GM12878 (cell line): ENCODE measurements around the gene NAALADL1. TPM values are rescaled to one million over a fixed set of nuclear protein-coding genes. Genes with fewer than 3 reads are reported as not detected.

Experiments used
- BRCA1 ChIP-seq: IDR thresholded peaks from 2 replicates; pipeline ENCODE4 v1.6.1; 2011; ENCODE audit warnings: low read depth, low read length, improper control_type of control experiment
- CHD1 ChIP-seq: IDR thresholded peaks from 2 replicates; pipeline ENCODE4 v1.6.1; 2012; ENCODE audit warnings: low read depth, low read length, improper control_type of control experiment
- EGR1 ChIP-seq, 2 experiments: IDR thresholded peaks; 1 replicate in 1 of 2; 2 replicates in 1 of 2; pipeline ENCODE4 v1.6.1; 2011 to 2012; ENCODE audit warnings: low read depth in 2 of 2, low read length in 2 of 2, borderline replicate concordance in 1 of 2, mild to moderate bottlenecking in 1 of 2, moderate library complexity in 1 of 2
- FOS ChIP-seq: IDR thresholded peaks from 3 replicates; pipeline ENCODE4 v1.6.1; 2011; ENCODE audit warnings: borderline replicate concordance; ENCODE audit not compliant: insufficient read length; ENCODE audit errors: extremely low read depth
- GATAD2B ChIP-seq: fragments of 450-650 bp; conservative IDR thresholded peaks from 2 replicates; pipeline ENCODE4 v1.6.1; 2017; ENCODE audit warnings: low read depth, mild to moderate bottlenecking, moderate library complexity
- HCFC1 ChIP-seq: fragments of 150-350 bp; IDR thresholded peaks from 2 replicates; pipeline ENCODE4 v1.6.1; 2014; ENCODE audit warnings: low read length
- JUNB ChIP-seq: IDR thresholded peaks from 2 replicates; pipeline ENCODE4 v1.6.1; 2016; ENCODE audit warnings: antibody characterized with exemption, mild to moderate bottlenecking
- LARP7 ChIP-seq: fragments of 450-650 bp; IDR thresholded peaks from 2 replicates; pipeline ENCODE4 v1.6.1; 2017; ENCODE audit warnings: mild to moderate bottlenecking
- MYC ChIP-seq: IDR thresholded peaks from 2 replicates; pipeline ENCODE4 v1.6.1; 2011; ENCODE audit warnings: mild to moderate bottlenecking, low read length, moderate library complexity, inconsistent platforms; ENCODE audit not compliant: insufficient read depth, insufficient replicate concordance, insufficient read length, severe bottlenecking
- NFXL1 ChIP-seq: fragments of 450-650 bp; IDR thresholded peaks from 2 replicates; pipeline ENCODE4 v1.6.1; 2017; ENCODE audit warnings: antibody characterized with exemption, mild to moderate bottlenecking, borderline replicate concordance
- RBBP5 ChIP-seq: fragments of 200-600 bp; sonication (generic); conservative IDR thresholded peaks from 2 replicates; pipeline ENCODE4 v1.6.1; 2016
- RELA ChIP-seq: fragments of 450-650 bp; IDR thresholded peaks from 2 replicates; pipeline ENCODE4 v1.8.0; 2014; ENCODE audit warnings: borderline replicate concordance; ENCODE audit not compliant: partially characterized antibody
- SPI1 ChIP-seq: IDR thresholded peaks from 2 replicates; pipeline ENCODE4 v1.6.1; 2011; ENCODE audit warnings: low read depth, mild to moderate bottlenecking, low read length, moderate library complexity, borderline replicate concordance; ENCODE audit not compliant: insufficient read depth
- SREBF2 ChIP-seq: IDR thresholded peaks from 2 replicates; pipeline ENCODE4 v1.6.1; 2012; ENCODE audit warnings: mild to moderate bottlenecking, low read length
- STAT1 ChIP-seq: fragments of 450-650 bp; conservative IDR thresholded peaks from 2 replicates; pipeline ENCODE4 v1.6.1; 2014; ENCODE audit warnings: antibody characterized with exemption, mild to moderate bottlenecking
- STAT3 ChIP-seq: IDR thresholded peaks from 2 replicates; pipeline ENCODE4 v1.6.1; 2011; ENCODE audit warnings: low read depth, low read length, improper control_type of control experiment
- TCF12 ChIP-seq: IDR thresholded peaks from 2 replicates; pipeline ENCODE4 v1.6.1; 2011; ENCODE audit warnings: low read depth, mild to moderate bottlenecking, low read length
- YBX1 ChIP-seq: fragments of 450-650 bp; IDR thresholded peaks from 2 replicates; pipeline ENCODE4 v1.6.1; 2016; ENCODE audit warnings: antibody characterized with exemption
- polyA plus RNA-seq, 11 experiments: library from polyadenylated mRNA; depleted of rRNA in 4 of 11; unstranded in 6 of 11; stranded (reverse) in 5 of 11; fragments of >200 nt; fragmentation: Nextera tagmentation in 4 of 11; fragmentation: Illumina TruSeq in 1 of 11; extraction: Ambion mirVana in 4 of 11; extraction: Trizol in 1 of 11; gene quantifications; 1 replicate in 1 of 11; 2 replicates in 10 of 11; pipeline versions ENCODE4 v1.2.1 to v1.2.3, GENCODE V29; 2011 to 2016; ENCODE audit warnings: inconsistent platforms in 2 of 11, missing spikeins in 2 of 11, low read depth in 1 of 11
- total RNA-seq, 4 experiments: library from RNA; depleted of rRNA in 3 of 4; stranded (reverse); fragments of >200 nt in 3 of 4; fragmentation: Illumina TruSeq in 1 of 4; extraction: Trizol in 1 of 4; gene quantifications; 2 replicates each; pipeline versions ENCODE4 v1.2.1 to v1.2.3, GENCODE V29; 2013 to 2021
- TF ChIP-seq, protein P1 (sequence below): fragments of 450-650 bp; IDR thresholded peaks from 2 replicates; pipeline ENCODE4 v1.6.1; 2017; ENCODE audit warnings: antibody characterized with exemption, mild to moderate bottlenecking, moderate library complexity
- TF ChIP-seq, protein P2 (sequence below): fragments of 450-650 bp; IDR thresholded peaks from 2 replicates; pipeline ENCODE4 v1.6.1; 2017; ENCODE audit warnings: mild to moderate bottlenecking, moderate library complexity
- TF ChIP-seq, protein P3 (sequence below): IDR thresholded peaks from 2 replicates; pipeline ENCODE4 v1.6.1; 2011; ENCODE audit warnings: borderline replicate concordance, low read depth, mild to moderate bottlenecking, moderate library complexity, mixed read lengths, low read length; ENCODE audit not compliant: insufficient read depth; ENCODE audit errors: extremely low read length

Gene NAALADL1
- total and polyA plus RNA-seq, 10 of the 15 experiments (the other 5 are each of a cell fraction or from before 2014, with no cell fraction given) = 0.77 to 5.5 (median 1.5) TPM

DNA sequence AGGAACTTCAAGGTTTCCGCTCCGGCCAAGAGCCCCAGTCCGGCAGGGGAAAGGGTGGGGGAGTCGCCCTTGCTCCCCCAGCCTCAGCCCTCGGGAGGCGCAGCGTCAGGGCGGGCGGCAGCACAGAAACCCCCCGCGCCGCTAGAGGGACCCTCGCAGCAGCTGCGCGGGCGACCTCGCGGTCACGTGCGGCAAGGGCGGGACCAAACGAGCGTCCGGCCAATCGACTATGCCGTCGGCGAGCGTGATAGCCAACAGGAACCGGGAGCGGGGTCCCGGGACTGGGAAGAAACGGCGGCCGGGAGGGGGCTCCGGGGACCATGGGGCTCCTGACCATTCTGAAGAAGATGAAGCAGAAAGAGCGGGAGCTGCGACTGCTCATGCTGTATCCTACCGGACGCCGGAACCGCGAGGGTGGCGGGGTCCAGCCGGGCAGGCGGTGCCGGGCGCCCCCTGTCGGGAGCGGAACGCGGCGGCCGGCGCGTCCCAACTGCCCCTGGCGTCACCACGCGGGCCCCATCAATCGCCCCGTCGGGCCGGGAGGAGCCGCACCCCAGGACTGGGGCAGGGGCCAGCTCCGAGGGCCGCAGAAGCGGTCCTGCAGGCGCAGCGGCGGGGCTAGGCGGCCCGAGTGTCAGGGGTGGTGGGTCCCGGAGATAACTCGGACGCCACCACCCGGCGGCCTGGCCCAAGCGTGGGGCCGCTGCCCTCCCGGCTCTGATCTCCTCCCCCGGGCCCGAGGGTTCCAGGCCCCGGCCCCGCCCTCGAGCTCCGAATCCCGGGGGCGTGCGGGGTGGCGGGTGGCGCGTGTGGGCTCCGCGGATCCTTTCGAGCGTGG, 44.2 kb downstream of the NAALADL1 start, which contains the start of gene ARL2 (continued):
- TF ChIP-seq STAT1 (no peak), EGR1 (IDR thresholded peaks at IDR 0.05; ENCODE audit: borderline replicate concordance in 1 of 2, low read depth in 2 of 2, low read length in 2 of 2) (peak in 1 of 2 experiments; percentile 83; a peak in 2 of 3 replicates), GATAD2B (peak; percentile 93; the same call in 1 of the 2 replicates), BRCA1 (no peak), YBX1 (no peak), NFXL1 (0 out of 2 replicates have a peak, but pooled peaks have one; percentile 22), MYC (peak; percentile 49), CHD1 (no peak), RBBP5 (no peak), SREBF2 (no peak), SPI1 (peak; percentile 34; the same call in 1 of the 2 replicates), HCFC1 (peak; percentile 24; the same call in 1 of the 2 replicates), FOS (no peak), TCF12 (0 out of 2 replicates have a peak, but pooled peaks have one; percentile 63), RELA (peak; percentile 7), STAT3 (no peak), LARP7 (peak; percentile 82), JUNB (no peak)
- TF ChIP-seq, protein P1, sequence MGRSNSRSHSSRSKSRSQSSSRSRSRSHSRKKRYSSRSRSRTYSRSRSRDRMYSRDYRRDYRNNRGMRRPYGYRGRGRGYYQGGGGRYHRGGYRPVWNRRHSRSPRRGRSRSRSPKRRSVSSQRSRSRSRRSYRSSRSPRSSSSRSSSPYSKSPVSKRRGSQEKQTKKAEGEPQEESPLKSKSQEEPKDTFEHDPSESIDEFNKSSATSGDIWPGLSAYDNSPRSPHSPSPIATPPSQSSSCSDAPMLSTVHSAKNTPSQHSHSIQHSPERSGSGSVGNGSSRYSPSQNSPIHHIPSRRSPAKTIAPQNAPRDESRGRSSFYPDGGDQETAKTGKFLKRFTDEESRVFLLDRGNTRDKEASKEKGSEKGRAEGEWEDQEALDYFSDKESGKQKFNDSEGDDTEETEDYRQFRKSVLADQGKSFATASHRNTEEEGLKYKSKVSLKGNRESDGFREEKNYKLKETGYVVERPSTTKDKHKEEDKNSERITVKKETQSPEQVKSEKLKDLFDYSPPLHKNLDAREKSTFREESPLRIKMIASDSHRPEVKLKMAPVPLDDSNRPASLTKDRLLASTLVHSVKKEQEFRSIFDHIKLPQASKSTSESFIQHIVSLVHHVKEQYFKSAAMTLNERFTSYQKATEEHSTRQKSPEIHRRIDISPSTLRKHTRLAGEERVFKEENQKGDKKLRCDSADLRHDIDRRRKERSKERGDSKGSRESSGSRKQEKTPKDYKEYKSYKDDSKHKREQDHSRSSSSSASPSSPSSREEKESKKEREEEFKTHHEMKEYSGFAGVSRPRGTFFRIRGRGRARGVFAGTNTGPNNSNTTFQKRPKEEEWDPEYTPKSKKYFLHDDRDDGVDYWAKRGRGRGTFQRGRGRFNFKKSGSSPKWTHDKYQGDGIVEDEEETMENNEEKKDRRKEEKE = peak; percentile 83
- TF ChIP-seq, protein P2, sequence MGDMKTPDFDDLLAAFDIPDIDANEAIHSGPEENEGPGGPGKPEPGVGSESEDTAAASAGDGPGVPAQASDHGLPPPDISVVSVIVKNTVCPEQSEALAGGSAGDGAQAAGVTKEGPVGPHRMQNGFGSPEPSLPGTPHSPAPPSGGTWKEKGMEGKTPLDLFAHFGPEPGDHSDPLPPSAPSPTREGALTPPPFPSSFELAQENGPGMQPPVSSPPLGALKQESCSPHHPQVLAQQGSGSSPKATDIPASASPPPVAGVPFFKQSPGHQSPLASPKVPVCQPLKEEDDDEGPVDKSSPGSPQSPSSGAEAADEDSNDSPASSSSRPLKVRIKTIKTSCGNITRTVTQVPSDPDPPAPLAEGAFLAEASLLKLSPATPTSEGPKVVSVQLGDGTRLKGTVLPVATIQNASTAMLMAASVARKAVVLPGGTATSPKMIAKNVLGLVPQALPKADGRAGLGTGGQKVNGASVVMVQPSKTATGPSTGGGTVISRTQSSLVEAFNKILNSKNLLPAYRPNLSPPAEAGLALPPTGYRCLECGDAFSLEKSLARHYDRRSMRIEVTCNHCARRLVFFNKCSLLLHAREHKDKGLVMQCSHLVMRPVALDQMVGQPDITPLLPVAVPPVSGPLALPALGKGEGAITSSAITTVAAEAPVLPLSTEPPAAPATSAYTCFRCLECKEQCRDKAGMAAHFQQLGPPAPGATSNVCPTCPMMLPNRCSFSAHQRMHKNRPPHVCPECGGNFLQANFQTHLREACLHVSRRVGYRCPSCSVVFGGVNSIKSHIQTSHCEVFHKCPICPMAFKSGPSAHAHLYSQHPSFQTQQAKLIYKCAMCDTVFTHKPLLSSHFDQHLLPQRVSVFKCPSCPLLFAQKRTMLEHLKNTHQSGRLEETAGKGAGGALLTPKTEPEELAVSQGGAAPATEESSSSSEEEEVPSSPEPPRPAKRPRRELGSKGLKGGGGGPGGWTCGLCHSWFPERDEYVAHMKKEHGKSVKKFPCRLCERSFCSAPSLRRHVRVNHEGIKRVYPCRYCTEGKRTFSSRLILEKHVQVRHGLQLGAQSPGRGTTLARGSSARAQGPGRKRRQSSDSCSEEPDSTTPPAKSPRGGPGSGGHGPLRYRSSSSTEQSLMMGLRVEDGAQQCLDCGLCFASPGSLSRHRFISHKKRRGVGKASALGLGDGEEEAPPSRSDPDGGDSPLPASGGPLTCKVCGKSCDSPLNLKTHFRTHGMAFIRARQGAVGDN = peak; percentile 82
- TF ChIP-seq, protein P3, sequence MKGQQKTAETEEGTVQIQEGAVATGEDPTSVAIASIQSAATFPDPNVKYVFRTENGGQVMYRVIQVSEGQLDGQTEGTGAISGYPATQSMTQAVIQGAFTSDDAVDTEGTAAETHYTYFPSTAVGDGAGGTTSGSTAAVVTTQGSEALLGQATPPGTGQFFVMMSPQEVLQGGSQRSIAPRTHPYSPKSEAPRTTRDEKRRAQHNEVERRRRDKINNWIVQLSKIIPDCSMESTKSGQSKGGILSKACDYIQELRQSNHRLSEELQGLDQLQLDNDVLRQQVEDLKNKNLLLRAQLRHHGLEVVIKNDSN = peak; percentile 98
